Urinary bladder (tissue), 4 donors: Measurements from ENCODE around the gene ANKRD29. TPM values are rescaled to one million over a fixed set of nuclear protein-coding genes. Genes with fewer than 3 reads are reported as not detected.

Source experiments
- DNase-seq: peaks from one replicate; pipeline ENCODE4 v3.0.0-alpha.2; 2015; ENCODE audit errors: extremely low spot score
- H3K27ac ChIP-seq: one replicate; pipeline ENCODE4 v1.5.1; 2013; ENCODE audit warnings: low read depth, mild to moderate bottlenecking, moderate library complexity
- H3K36me3 ChIP-seq: one replicate; pipeline ENCODE4 v1.6.1; 2013; ENCODE audit warnings: mild to moderate bottlenecking, moderate library complexity; ENCODE audit not compliant: insufficient read depth
- H3K4me1 ChIP-seq: one replicate; pipeline ENCODE4 v1.6.1; 2013; ENCODE audit warnings: mild to moderate bottlenecking, moderate library complexity; ENCODE audit not compliant: insufficient read depth
- H3K4me3 ChIP-seq: one replicate; pipeline ENCODE4 v1.5.1; 2013; ENCODE audit warnings: low read depth, low read length
- WGBS: extraction: QIAGEN DNeasy Blood & Tissue Kit; methylation state at CpG from one replicate; pipeline ENCODE4 v1.1.7; 2013; 5-methylcytosine and 5-hydroxymethylcytosine counted together
- polyA plus RNA-seq: library from polyadenylated mRNA; stranded (reverse); fragments of 200-250 nt; gene quantifications from one replicate; pipeline ENCODE4 v1.2.3, GENCODE V29; 2013
- total RNA-seq: library from RNA; depleted of rRNA; stranded (reverse); fragments of >200 nt; gene quantifications from one replicate; pipeline ENCODE4 v1.2.3, GENCODE V29; 2014
- donor health status: healthy with polysubstance abuse.
- donor health status: healthy.

ANKRD29 gene
- total and polyA plus RNA-seq, 2 donors = 11.7 to 13.6 TPM

DNA sequence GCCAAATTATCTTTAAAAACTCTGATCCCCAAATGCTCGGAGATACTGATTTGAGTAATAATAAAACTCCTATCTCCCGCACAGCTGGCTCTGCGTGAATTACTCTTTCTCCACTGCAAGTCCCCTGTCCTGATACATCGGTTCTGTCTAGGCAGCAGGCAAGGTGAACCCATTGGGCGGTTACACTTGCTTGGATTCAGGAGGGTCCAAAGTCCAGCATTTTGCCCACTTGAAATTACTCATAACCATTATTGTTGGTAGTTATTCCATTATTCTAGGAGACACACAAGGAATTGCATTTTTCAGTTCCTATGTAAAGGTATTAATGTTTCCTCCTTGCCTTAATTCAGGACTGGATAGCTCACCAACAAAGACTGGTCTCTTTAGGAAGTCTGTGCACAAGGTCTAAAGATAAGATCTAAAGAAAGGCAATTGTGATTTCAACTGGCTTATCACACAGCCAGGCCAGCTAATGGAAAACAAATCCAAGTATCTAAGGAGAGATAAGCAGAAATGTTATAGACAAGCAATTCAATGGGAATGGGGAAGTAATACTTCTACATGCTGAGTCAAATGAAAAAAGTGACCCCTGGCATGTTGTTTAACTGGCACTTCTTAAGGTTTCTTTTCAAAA is 53.2 kb downstream of the ANKRD29 start:
- Histone ChIP-seq H3K4me3 (no peak overlapping the region), H3K4me1 (no peaks in the 10 kb centered on the region), H3K36me3 (no peaks in the 10 kb centered on the region), H3K27ac (no peak overlapping the region)
- 89% methylated on average over 5 of the region's 5 CpGs for WGBS
- no peak for DNase-seq

DNA sequence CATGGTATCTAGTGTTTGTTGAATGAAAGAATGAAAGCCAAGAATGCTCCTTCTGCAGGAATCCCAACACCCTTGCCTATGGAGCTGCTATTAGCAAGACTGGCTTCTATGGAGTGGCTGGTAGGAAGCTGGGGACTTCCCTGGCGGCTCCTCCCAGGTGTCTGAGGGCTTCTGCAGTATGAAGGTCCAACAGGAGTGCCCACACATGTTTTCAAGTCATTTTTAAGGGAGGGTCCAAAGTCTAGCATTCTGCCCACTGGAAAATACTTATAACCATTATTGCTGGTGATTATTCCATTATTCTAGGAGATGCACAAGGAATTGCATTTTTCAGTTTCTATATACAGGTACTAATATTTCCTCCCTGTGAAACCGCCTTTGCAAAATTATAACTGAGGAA is 54.5 kb downstream of the ANKRD29 start:
- Histone ChIP-seq H3K4me3 (no peak overlapping the region), H3K36me3 (no peaks in the 10 kb centered on the region), H3K27ac (no peak overlapping the region), H3K4me1 (no peaks in the 10 kb centered on the region)
- no peak for DNase-seq
- 94% methylated on average over 2 of the region's 2 CpGs for WGBS

DNA sequence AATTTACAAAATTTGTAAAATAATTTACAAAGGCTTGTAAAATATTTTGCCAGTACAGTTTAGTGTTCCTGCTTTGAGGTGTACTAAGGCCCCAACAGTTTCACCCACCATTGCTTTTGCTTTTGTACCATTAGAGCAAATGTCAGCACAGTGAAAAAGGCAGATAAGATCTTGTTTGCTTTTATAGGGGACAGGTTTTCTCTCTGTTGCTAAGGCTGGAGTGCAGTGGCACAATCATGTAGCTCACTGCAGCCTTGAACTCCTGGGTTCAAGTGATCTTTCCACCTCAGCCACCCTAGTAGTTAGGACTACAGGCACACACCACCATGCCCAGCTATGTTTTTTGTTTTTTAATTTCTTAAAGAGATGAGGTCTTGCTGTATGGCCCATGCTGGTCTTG is 56.8 kb downstream of the ANKRD29 start:
- H3K4me1 ChIP-seq = no peaks in the 10 kb centered on the region
- no peak overlapping the region for H3K27ac ChIP-seq
- H3K4me3 ChIP-seq = no peak overlapping the region
- DNase-seq = no peak
- H3K36me3 ChIP-seq = no peaks in the 10 kb centered on the region

DNA sequence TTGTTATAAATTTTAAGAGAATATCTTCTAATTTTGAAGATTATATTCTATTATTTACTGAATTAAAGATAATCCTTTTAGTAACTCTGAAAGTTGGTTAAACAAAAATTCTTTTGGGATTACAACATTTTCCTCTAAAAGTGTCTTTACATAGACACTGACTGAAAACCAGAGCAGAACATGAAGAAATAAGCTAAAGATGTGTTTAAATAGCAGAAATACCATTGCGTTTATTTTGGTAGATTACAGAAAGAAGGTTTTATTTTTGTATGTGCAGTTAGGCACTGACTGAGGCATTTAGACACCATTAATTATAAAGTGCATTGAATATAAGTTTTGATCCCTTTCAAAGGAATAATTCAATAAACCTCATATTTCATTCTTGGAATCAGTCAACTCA is 62.9 kb downstream of the ANKRD29 start:
- WGBS = 49% methylated on average over 1 of the region's 1 CpG
- Histone ChIP-seq H3K36me3 (no peaks in the 10 kb centered on the region), H3K4me1 (no peaks in the 10 kb centered on the region), H3K4me3 (no peak overlapping the region), H3K27ac (no peak overlapping the region)
- no peak for DNase-seq

DNA sequence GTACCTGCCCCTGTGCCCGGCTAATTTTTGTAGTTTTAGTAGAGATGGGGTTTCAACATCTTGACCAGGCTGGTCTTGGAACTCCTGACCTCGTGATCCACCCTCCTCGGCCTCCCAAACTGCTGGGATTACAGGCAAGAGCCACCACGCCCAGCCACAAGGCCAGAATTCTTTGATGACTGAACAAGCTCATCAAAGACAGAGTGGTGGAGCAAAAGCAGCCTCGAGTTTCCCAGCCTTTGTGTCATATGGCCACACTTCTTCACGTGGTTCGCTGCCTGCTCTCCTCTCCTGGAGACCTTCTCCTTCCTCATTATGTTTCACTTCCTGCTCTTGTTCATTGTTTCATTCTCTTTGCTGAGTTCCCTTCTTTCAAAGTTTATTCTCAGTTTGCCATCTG is 66.5 kb downstream of the ANKRD29 start:
- H3K36me3 ChIP-seq = no peaks in the 10 kb centered on the region
- no peak overlapping the region for H3K4me3 ChIP-seq
- H3K4me1 ChIP-seq = no peaks in the 10 kb centered on the region
- H3K27ac ChIP-seq = no peak overlapping the region
- 81% methylated on average over 7 of the region's 7 CpGs for WGBS
- no peak for DNase-seq

DNA sequence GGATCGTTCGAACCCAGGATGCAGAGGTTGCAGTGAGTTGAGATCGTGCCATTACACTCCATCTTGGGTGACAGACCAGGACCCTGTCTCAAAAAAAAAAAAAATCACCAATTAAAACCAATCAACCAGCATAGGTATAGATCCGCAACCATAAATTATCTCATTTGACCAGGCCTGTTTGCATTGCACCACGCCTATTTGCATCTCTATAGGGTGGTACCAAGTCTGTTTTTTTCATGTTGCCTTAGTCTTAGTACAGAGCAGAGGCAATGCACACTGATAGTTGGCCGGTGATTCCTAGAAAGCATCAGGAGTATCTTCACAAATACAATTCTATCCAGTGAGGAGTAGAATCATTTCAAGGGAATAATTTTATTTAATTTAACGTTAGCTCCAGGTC is 67.1 kb downstream of the ANKRD29 start:
- H3K4me1 ChIP-seq = no peaks in the 10 kb centered on the region
- H3K27ac ChIP-seq = no peak overlapping the region
- DNase-seq = no peak
- H3K4me3 ChIP-seq = no peak overlapping the region
- no peaks in the 10 kb centered on the region for H3K36me3 ChIP-seq
- WGBS = 96% methylated on average over 7 of the region's 7 CpGs

DNA sequence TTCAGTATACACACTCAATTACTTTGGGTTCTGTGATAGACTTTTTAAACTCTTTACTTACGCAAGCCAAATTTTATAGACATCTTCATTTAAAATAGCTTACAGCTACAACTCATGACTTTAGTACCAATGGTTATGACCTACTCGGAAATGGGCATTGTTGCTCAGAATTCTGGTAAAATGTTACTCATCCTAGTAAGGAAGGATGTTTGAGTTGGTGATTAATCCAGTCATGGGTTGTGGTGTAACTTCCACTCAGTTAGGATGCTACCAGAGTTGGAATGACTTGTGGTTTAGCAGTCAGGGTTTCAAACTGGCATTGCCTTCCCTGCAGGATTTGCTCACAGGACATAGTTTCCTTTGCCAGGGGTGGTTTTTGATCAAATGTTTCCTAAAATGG is 69.0 kb downstream of the ANKRD29 start:
- DNase-seq = no peak
- Histone ChIP-seq H3K36me3 (no peaks in the 10 kb centered on the region), H3K4me1 (no peaks in the 10 kb centered on the region), H3K4me3 (no peak overlapping the region), H3K27ac (no peak overlapping the region)
- 93% methylated on average over 2 of the region's 2 CpGs for WGBS

DNA sequence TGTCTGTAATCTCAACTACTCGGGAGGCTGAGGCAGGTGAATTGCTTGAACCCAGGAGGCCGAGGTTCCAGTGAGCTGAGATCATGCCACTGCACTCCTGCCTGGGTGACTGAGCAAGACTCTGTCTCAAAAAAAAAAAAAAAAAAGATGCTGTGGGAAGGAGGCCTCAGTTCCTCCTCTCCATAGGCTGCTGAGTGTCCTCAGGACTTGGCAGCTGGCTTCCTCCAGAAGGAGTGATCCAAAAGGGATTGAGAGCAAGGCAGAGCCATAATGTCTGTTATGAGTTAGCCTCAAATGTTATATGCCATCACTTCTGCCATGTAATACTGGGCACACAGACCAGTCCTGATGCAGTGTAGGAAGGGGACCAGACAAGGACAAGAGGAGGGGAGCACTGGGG is 69.8 kb downstream of the ANKRD29 start:
- WGBS = 97% methylated on average over 2 of the region's 2 CpGs
- H3K27ac ChIP-seq = no peak overlapping the region
- no peak overlapping the region for H3K4me3 ChIP-seq

DNA sequence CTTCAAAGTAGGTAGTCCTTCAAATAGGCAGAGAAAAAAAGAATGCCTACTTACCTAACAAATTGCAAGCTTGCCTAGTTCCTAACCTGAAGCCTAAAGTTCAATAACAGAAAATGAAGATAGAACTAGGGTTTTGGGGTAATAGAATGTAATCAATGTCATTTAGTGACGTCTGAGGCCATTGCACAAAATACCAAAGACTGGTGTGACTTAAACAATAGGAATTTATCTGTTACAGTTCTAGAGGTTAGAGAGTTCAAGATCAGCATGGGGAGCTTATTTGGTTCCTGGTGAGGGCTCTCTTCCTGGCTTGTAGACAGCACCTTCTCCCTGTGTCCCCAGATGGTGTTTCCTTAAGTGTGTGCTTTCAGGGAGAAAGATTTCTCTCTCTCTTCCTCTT is 71.7 kb downstream of the ANKRD29 start:
- 63% methylated on average over 1 of the region's 1 CpG for WGBS
- DNase-seq = no peak
- no peaks in the 10 kb centered on the region for H3K4me1 ChIP-seq
- no peak overlapping the region for H3K27ac ChIP-seq
- no peak overlapping the region for H3K4me3 ChIP-seq
- H3K36me3 ChIP-seq = no peaks in the 10 kb centered on the region

More for the DNA sequence above, 69.8 kb downstream of the ANKRD29 start:
- Histone ChIP-seq H3K36me3 (no peaks in the 10 kb centered on the region), H3K4me1 (no peaks in the 10 kb centered on the region)
- DNase-seq = no peak

DNA sequence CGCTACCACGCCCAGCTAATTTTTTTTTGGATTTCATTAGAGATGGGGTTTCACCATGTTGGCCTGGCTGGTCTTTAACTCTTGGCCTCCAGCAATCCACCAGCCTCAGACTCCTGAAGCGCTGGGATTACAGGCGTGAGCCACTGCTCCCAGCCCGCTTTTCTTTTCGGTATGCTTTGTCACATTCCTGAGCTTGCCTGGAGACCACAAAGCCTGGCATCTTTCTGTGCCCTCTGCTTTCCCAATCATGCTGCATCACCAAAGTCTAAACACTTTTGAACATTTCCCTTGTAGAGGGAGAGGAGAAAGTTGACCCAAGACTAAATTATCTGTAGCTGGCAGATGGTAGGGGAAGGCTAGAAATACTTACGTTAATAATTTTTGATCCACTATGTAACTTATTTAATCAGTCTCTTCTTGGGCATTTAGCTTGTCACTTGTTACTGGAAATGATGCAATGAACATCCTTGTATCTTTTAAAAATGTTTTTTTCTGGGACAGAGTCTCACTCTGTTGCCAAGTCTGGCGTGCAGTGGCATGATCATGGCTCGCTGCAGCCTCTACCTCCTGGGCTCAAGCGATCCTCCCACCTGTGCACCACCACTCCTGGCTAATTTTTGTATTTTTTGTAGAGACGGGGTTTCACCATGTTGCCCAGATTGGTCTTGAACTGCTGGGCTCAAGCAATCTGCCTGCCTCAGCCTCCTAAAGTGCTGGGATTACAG is 73.7 kb downstream of the ANKRD29 start:
- Histone ChIP-seq H3K27ac (no peak overlapping the region), H3K4me1 (no peaks in the 10 kb centered on the region), H3K4me3 (no peak overlapping the region), H3K36me3 (no peaks in the 10 kb centered on the region)
- DNase-seq = no peak
- WGBS = 81% methylated on average over 11 of the region's 11 CpGs

DNA sequence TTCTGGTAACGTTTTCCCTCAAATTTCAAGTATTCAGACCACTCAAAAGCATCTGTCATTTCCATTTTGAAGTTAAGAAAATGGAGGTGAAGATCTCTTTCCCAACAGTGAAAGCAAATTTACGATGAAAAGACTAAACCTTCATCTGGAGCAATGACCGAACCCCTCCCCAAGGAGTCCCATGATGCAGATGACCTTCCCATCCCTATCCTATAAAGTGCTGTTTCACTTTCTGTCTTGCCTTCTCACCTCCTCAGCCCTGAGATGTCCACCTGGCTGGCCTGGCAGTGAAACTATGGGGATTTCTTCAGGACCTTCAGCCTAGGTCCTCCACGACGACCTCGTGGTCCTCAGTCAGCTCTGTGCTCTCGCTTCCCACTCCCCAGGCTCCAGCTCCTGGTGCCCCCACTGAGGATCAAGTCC is 75.5 kb downstream of the ANKRD29 start:
- 43% methylated on average over 7 of the region's 7 CpGs for WGBS
- H3K27ac ChIP-seq = no peak overlapping the region
- H3K36me3 ChIP-seq = no peaks in the 10 kb centered on the region
- no peak for DNase-seq
- H3K4me3 ChIP-seq = no peak overlapping the region
- no peaks in the 10 kb centered on the region for H3K4me1 ChIP-seq

DNA sequence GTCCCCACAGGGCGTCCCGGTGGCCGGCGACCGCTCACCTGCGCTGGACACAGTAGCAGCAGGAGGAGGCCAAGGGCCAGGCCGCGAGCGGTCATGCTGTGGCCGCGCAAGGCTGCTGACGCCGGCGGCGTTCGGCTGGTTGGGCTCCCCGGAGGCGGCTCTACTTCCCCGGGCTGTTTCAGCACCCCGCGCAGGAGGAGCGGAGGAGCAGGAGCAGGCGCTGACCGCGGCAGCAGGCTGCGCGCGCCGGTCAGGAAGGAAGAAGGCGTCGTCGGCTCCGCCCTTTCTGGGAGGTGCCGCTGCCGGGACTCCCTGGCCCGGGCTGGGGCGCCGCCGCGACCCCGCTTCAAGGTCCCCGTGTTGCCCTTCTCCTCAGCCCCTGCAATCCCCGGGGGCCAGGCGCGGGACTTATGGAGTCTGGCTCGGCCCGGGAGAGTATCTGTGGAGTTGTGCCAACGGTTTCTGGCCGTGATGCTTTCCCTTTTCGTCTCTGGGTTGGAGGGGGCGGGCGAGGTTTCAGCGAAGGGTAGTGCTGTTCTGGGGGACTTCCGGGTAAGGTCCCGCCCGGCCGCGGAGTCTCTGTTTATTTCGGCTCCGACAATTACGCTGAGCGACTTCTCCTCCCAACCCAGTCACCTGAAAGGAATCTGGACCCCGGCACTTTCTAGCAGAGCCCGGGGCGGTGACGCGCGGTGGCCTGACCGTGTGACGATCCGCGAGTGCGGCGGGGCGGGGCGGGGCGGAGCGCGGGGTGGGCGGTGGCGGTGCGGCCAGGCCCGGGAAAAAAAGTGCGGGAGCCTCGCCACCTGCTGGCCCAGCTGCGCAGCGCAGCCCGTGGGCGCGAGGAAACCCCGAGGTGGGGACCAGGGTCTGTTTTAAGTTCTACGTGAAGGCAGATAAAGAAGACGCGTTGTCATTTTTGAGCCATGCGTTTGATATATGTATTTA is 76.2 kb downstream of the ANKRD29 start, which contains the start of gene NPC1:
NPC1 (minus strand) TSS at position 258 of the 948 bp plus-strand sequence; CDS start at position 95, 163 bp downstream.
- peak; percentile 85 for DNase-seq
- Histone ChIP-seq H3K4me1 (no peaks in the 10 kb centered on the region), H3K27ac (peak within 1 kb of the TSS; percentile 100), H3K4me3 (peak within 1 kb of the TSS; percentile 92), H3K36me3 (no peaks in the 10 kb centered on the region)
- under 1% methylated on average over 95 of the region's 95 CpGs for WGBS

DNA sequence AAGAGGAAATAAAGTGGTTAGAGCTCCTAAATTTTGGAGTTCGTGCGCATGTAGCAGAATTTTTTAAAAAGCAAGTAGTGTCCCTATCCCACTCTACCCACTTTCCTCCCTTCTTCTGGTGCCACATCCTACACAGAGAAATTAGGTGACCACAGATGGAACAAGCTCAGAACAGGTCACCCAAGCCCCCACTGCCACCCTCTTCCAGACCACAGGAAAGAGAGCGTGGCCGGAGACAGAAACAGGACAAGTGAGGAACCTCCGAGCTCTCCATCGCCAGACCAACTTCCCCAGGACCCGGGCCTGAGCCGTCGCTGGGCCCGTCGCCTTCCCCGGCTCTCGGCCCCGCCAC is 76.8 kb downstream of the ANKRD29 start:
- 2% methylated on average over 14 of the region's 14 CpGs for WGBS
- Histone ChIP-seq H3K27ac (peak overlapping the region; percentile 100), H3K4me3 (peak overlapping the region; percentile 92), H3K4me1 (no peaks in the 10 kb centered on the region), H3K36me3 (no peaks in the 10 kb centered on the region)
- no peak for DNase-seq
